Measurements from ENCODE around the gene POMP. TPM values are rescaled to one million over a fixed set of nuclear protein-coding genes. Genes with fewer than 3 reads are reported as not detected.

POMP gene
- total and polyA plus RNA-seq, 12 donors = 40.1 to 187 (median 65.3) TPM

GRCh38 chr13:28666897-28667488 lies 8.1 kb downstream of the POMP start:
- Histone ChIP-seq H3K27me3 (no peaks in the 10 kb centered on the region), H3K36me3 (replicated peaks in 1 of 2) (peaks cover 0 to 98% of the 10 kb centered on the region in 2 donors), H3K27ac (no peak overlapping the region), H3K9me3 (replicated peaks in 1 of 3) (no peaks in the 10 kb centered on the region), H3K4me3 (no peak overlapping the region), H3K4me1 (replicated peaks in 1 of 2) (peaks cover 0 to under 1% of the 10 kb centered on the region in 2 donors)
- no peak for TF ChIP-seq POLR2A (IDR thresholded peaks at IDR 0.05)
- TF ChIP-seq, protein P1, sequence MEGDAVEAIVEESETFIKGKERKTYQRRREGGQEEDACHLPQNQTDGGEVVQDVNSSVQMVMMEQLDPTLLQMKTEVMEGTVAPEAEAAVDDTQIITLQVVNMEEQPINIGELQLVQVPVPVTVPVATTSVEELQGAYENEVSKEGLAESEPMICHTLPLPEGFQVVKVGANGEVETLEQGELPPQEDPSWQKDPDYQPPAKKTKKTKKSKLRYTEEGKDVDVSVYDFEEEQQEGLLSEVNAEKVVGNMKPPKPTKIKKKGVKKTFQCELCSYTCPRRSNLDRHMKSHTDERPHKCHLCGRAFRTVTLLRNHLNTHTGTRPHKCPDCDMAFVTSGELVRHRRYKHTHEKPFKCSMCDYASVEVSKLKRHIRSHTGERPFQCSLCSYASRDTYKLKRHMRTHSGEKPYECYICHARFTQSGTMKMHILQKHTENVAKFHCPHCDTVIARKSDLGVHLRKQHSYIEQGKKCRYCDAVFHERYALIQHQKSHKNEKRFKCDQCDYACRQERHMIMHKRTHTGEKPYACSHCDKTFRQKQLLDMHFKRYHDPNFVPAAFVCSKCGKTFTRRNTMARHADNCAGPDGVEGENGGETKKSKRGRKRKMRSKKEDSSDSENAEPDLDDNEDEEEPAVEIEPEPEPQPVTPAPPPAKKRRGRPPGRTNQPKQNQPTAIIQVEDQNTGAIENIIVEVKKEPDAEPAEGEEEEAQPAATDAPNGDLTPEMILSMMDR (IDR thresholded peaks at IDR 0.05) = no peak
- WGBS, 4 donors = 88 to 94% (median 92%) methylated on average over 9 of the region's 9 CpGs
- intact Hi-C loops (cut with DNase I) = no loop called here
- DNase-seq = no peak

- TF ChIP-seq, protein P1 (IDR thresholded peaks at IDR 0.05) = no peak
- TF ChIP-seq POLR2A (IDR thresholded peaks at IDR 0.05) = no peak
- no peak for DNase-seq
- H3K4me3 ChIP-seq = no peak overlapping the region
- peaks cover 0 to 8% of the 10 kb centered on the region in 2 donors for H3K4me1 ChIP-seq (replicated peaks in 1 of 2)
- H3K36me3 ChIP-seq (replicated peaks in 1 of 2) = peaks cover 0 to 98% of the 10 kb centered on the region in 2 donors
- H3K9me3 ChIP-seq (replicated peaks in 1 of 3) = no peaks in the 10 kb centered on the region
- H3K27ac ChIP-seq = peak overlapping the region in 1 of 5 donors; percentile 38
- no peaks in the 10 kb centered on the region for H3K27me3 ChIP-seq
- intact Hi-C loops (cut with DNase I) = no loop called here
These were observed 12.3 kb downstream of the POMP start for GRCh38 chr13:28671126-28671792.

GRCh38 chr13:28678809-28679208 lies 19.9 kb downstream of the POMP start:
- H3K36me3 ChIP-seq (replicated peaks in 1 of 2) = peaks cover 0 to 56% of the 10 kb centered on the region in 2 donors
- TF ChIP-seq POLR2A (IDR thresholded peaks at IDR 0.05) = no peak
- TF ChIP-seq, protein P1 (IDR thresholded peaks at IDR 0.05) = peak in 1 of 6 experiments; percentile 11
- intact Hi-C loops (cut with DNase I) = loop anchor here in 1 of 2 donors (5.0 kb wide), 1 partner anchor 113 kb away; no protein-coding TSS in a partner anchor
- H3K9me3 ChIP-seq (replicated peaks in 1 of 3) = no peaks in the 10 kb centered on the region
- H3K27ac ChIP-seq = no peak overlapping the region
- H3K4me1 ChIP-seq (replicated peaks in 1 of 2) = no peaks in the 10 kb centered on the region
- DNase-seq = no peak
- no peak overlapping the region for H3K4me3 ChIP-seq
- H3K27me3 ChIP-seq = no peaks in the 10 kb centered on the region
- WGBS, 4 donors = 69 to 86% (median 82%) methylated on average over 1 of the region's 1 CpG

GRCh38 chr13:28679628-28680027 lies 20.7 kb downstream of the POMP start:
- TF ChIP-seq, protein P1 (IDR thresholded peaks at IDR 0.05) = peak; percentile 16 to 53 (median 34)
- no peak for TF ChIP-seq POLR2A (IDR thresholded peaks at IDR 0.05)
- Histone ChIP-seq H3K27me3 (no peaks in the 10 kb centered on the region), H3K36me3 (replicated peaks in 1 of 2) (peaks cover 0 to 47% of the 10 kb centered on the region in 2 donors), H3K27ac (no peak overlapping the region), H3K9me3 (replicated peaks in 1 of 3) (no peaks in the 10 kb centered on the region), H3K4me3 (no peak overlapping the region), H3K4me1 (replicated peaks in 1 of 2) (no peaks in the 10 kb centered on the region)
- DNase-seq = no peak
- intact Hi-C loops (cut with DNase I) = loop anchor here in 1 of 2 donors (5.0 kb wide), 1 partner anchor 113 kb away; no protein-coding TSS in a partner anchor
- whole genome bisulfite sequencing, 4 donors = 74 to 94% (median 78%) methylated on average over 1 of the region's 1 CpG

Data from adrenal gland (tissue), 12 donors.